ENCODE results near the gene CST3.

The CST3 gene

GRCh38 chr20:23601715-23602114 is 36.0 kb downstream of the CST3 start:
- DNase-seq (ENCODE audit: low read depth), result no peak

GRCh38 chr20:23598481-23598880 is 39.3 kb downstream of the CST3 start:
- no peak for DNase-seq (ENCODE audit: low read depth)

GRCh38 chr20:23596579-23597250 is 41.0 kb downstream of the CST3 start:
- no peak for DNase-seq (ENCODE audit: low read depth)

- DNase-seq (ENCODE audit: low read depth), result no peak
Observed at GRCh38 chr20:23595941-23596340, 41.8 kb downstream of the CST3 start.

- no peak for DNase-seq (ENCODE audit: low read depth)
Observed at GRCh38 chr20:23588434-23589403, 49.0 kb downstream of the CST3 start.

- DNase-seq (ENCODE audit: low read depth), result no peak
Observed at GRCh38 chr20:23587631-23588030, 50.1 kb downstream of the CST3 start.

- DNase-seq (ENCODE audit: low read depth), result no peak
Observed at GRCh38 chr20:23586735-23587525, 50.8 kb downstream of the CST3 start.

GRCh38 chr20:23585808-23586734 is 51.7 kb downstream of the CST3 start:
- DNase-seq (ENCODE audit: low read depth), result no peak

- DNase-seq (ENCODE audit: low read depth), result no peak
Observed at GRCh38 chr20:23585449-23585807, 52.3 kb downstream of the CST3 start.

GRCh38 chr20:23584434-23585199 is 53.1 kb downstream of the CST3 start:
- DNase-seq (ENCODE audit: low read depth), result no peak
